Activated T-cell treated with anti-CD3 and anti-CD28 coated beads for 4 hours (primary cell): ENCODE data around the gene CCL27.

Experiments used
- DNase-seq: peaks from one replicate; pipeline ENCODE4 v3.0.0-alpha.2; 2020

Gene CCL27

GRCh38 chr9:34624475-34625185 lies 37.8 kb downstream of the CCL27 start:
- no peak for DNase-seq

- no peak for DNase-seq
Measured at GRCh38 chr9:34623374-34624235, 38.9 kb downstream of the CCL27 start.

DNA sequence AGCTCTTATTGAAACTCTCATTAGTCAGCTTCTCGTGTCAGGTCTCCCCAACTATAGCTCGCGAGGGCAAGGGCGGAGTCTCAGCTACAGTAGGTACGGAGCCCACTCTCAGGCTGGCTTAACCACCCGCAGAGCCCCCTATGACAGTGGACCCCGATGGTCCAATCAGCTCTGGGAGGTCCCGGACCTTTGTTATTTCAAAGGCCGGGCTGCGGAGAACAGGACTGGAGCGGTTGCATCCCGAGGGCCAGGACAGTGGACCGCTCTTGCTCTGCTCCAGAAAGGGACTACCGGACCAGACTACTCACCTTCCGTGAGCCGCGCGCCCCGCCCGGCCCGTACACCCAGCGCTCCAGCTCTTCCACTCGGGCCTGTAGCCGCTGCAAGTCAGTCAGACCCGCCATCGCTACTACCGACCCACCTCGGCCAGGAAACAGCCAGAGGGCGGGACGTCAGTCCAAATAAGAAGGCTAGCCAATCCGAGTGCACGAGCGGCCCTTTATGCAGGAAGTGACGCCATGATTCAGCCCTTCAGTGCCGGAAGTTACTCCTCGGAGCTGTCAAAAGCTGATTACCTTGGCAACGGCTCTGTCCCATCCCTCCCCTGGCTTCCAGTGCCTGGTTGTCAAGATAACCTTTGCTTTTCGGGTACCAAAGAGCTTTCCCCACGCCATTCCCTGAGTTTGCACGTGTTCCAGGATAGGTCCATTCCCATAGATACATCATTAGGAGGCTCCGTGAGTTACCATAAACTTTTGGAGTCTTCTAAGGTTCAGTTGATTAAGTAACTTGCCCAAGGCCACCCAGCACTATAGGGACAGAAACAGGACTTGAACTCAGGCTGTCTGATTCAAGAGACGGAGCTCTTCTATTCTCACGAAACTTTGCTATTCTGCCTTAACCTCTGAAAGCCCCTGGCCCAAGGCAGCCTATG lies 42.1 kb downstream of the CCL27 start, which contains the start of gene DCTN3:
TSS of gene DCTN3 (minus strand) at position 435 of the 934 bp plus-strand sequence. CDS start at position 404, 31 bp downstream.
- DNase-seq: peak; percentile 85

- DNase-seq: no peak
Measured at GRCh38 chr9:34615132-34615531, 47.3 kb downstream of the CCL27 start.

DNA sequence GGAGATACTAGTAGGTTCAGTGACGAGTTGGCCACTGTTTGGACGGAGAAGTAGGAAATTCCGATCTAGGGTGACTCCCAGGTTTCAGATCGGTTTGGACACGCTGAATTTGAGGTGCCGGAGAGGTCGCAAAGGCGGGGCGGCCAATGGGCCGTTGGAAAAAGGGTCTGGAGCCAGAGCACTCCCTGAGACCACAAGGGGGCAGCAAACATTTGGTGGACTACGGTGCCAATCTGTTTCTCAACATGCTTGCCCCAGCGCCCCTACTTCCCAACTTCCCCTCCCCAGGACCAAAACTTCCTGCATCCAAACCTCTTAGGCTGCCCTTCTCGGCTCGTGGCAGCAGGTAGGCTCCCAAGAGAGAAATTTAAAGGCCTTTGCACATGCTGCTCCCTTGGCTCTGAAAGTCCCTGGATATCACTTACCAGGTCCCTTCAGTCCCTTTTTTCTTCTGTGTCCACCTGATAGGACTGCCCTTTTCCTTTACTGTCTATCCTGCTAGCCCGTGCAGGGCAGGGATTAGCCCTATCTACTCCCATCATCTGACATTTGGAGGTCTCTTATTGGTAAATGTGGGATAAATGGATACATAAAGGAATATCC lies 49.6 kb downstream of the CCL27 start:
- peak; percentile 59 for DNase-seq
